Heart left ventricle (tissue), 16 donors: ENCODE data around the gene GLUL. TPM values are rescaled to one million over a fixed set of nuclear protein-coding genes. Genes with fewer than 3 reads are reported as not detected.

Experiments
- ATAC-seq, 4 donors: fragments of 200-7000 bp; cut with Tn5 transposase; one replicate each; pipeline ENCODE4 v1.9.1; 2020 to 2022; ENCODE audit warnings: moderate library complexity in 4 of 4, mild to moderate bottlenecking in 3 of 4, moderate number of reproducible peaks in 1 of 4
- DNase-seq, 5 donors: peaks; one replicate each; pipeline ENCODE4 v3.0.0-alpha.2; 2020
- H3K27ac ChIP-seq, 12 donors: fragments of 200-600 bp; sonication (generic) in 4 of 12; one replicate each; pipeline versions ENCODE4 v1.5.0 to v1.8.0; 2016 to 2022; ENCODE audit warnings: mild to moderate bottlenecking in 2 of 12
- H3K27me3 ChIP-seq, 9 donors: fragments of 200-600 bp; sonication (generic) in 2 of 9; one replicate each; pipeline versions ENCODE4 v1.5.1 to v1.8.0; 2016 to 2022; ENCODE audit warnings: mild to moderate bottlenecking in 3 of 9
- H3K36me3 ChIP-seq, 9 donors: fragments of 200-600 bp; sonication (generic) in 2 of 9; one replicate each; pipeline versions ENCODE4 v1.5.0 to v1.8.0; 2018 to 2022; ENCODE audit warnings: mild to moderate bottlenecking in 2 of 9
- H3K4me1 ChIP-seq, 12 donors: fragments of 200-600 bp; sonication (generic) in 4 of 12; one replicate each; pipeline versions ENCODE4 v1.5.0 to v1.8.0; 2016 to 2022; ENCODE audit warnings: mild to moderate bottlenecking in 3 of 12
- H3K4me3 ChIP-seq, 12 donors: fragments of 200-600 bp; sonication (generic) in 4 of 12; one replicate each; pipeline versions ENCODE4 v1.5.0 to v1.8.0; 2017 to 2022; ENCODE audit warnings: mild to moderate bottlenecking in 9 of 12, moderate library complexity in 4 of 12
- H3K9me3 ChIP-seq, 12 donors: fragments of 200-600 bp; sonication (generic) in 4 of 12; one replicate each; pipeline versions ENCODE4 v1.5.0 to v1.8.0; 2016 to 2022; ENCODE audit warnings: mild to moderate bottlenecking in 1 of 12
- POLR2A ChIP-seq, 2 donors: fragments of 450-650 bp; IDR thresholded peaks; one replicate each; pipeline ENCODE4 v1.6.1; 2017; ENCODE audit warnings: antibody characterized with exemption in 2 of 2, mild to moderate bottlenecking in 2 of 2, moderate library complexity in 2 of 2
- WGBS, 4 donors: extraction: QIAGEN DNeasy Blood & Tissue Kit in 2 of 4; methylation state at CpG; one replicate each; pipeline versions ENCODE4 v1.1.5 to v1.1.7; 2013 to 2018; 5-methylcytosine and 5-hydroxymethylcytosine counted together
- intact Hi-C, 10 donors: fragments of 100-400 bp; cut with DNase I; formaldehyde crosslinking; loops; one replicate each; pipeline versions ENCODE4 v1.11.1 to v1.14.2; 2022
- polyA plus RNA-seq, 2 donors: library from polyadenylated mRNA; stranded (reverse); fragments of 200-250 nt; gene quantifications; one replicate each; pipeline ENCODE4 v1.2.3, GENCODE V29; 2013
- total RNA-seq, 9 donors: library from RNA; depleted of rRNA in 2 of 9; stranded (reverse); fragments of >200 nt in 2 of 9; fragmentation: NEBNext Ultra II Directional in 3 of 9; extraction: Animal tissue kit (Norgen Biotek cat#: 25700) in 3 of 9; gene quantifications; one replicate each; pipeline versions ENCODE4 v1.1.0 to v1.2.4, GENCODE V29; 2016 to 2023
- TF ChIP-seq, protein P1 (sequence below), 12 donors: fragments of 200-600 bp; sonication (generic) in 4 of 12; IDR thresholded peaks; one replicate each; pipeline versions ENCODE4 v1.5.0 to v1.8.0; 2018 to 2022; ENCODE audit warnings: antibody characterized with exemption in 12 of 12, mild to moderate bottlenecking in 5 of 12
- donor health status: ischemic (EF 13 %, LVEDD 7.1; RV severe dilation, severe dysfunction).
- donor health status: healthy with polysubstance abuse.
- donor health status: DM: no; HTN: yes; CAD: no.
- donor health status: DM: no; HTN: no; CAD: no.
- donor health status: ischemic (EF 25% LVEDD 6.9; RV normal size, moderate dysfunction).
- donor health status: ischemic (EF 25% LVEDD 5.7; RV mildly dilated, moderate dysfunction).
- donor health status: healthy.
- donor health status: DM: yes; HTN: yes; CAD: no.
- donor health status: ischemic (EF 35%, LVEDD 5.7; RV mildly dilated, moderate dysfunction).
- donor health status: nonischemic (EF 11% LVEDD 7.7; RV severe dilation, severe dysfunction).
- donor health status: DM: yes; HTN: yes; CAD: no.
- donor health status: PGD.
- donor health status: ischemic (EF 29% LVEDD 5.4; RV normal size, mild dysfunction).
- donor health status: nonischemic (EF 23%, LVEDD 6.1; RV moderate dilation, normal function).

GLUL gene
- total and polyA plus RNA-seq, 11 donors: 92.6 to 1,145 (median 520) TPM

GRCh38 chr1:182408435-182409075 is 17.0 kb upstream of the GLUL start:
- H3K27me3 ChIP-seq: peaks cover 0 to 16% (median 0%) of the 10 kb centered on the region in 9 donors
- DNase-seq (no peak), ATAC-seq (peak in 1 of 4 donors; percentile 35)
- no peak overlapping the region for H3K4me3 ChIP-seq
- TF ChIP-seq POLR2A (IDR thresholded peaks at IDR 0.05): no peak
- TF ChIP-seq, protein P1, sequence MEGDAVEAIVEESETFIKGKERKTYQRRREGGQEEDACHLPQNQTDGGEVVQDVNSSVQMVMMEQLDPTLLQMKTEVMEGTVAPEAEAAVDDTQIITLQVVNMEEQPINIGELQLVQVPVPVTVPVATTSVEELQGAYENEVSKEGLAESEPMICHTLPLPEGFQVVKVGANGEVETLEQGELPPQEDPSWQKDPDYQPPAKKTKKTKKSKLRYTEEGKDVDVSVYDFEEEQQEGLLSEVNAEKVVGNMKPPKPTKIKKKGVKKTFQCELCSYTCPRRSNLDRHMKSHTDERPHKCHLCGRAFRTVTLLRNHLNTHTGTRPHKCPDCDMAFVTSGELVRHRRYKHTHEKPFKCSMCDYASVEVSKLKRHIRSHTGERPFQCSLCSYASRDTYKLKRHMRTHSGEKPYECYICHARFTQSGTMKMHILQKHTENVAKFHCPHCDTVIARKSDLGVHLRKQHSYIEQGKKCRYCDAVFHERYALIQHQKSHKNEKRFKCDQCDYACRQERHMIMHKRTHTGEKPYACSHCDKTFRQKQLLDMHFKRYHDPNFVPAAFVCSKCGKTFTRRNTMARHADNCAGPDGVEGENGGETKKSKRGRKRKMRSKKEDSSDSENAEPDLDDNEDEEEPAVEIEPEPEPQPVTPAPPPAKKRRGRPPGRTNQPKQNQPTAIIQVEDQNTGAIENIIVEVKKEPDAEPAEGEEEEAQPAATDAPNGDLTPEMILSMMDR (IDR thresholded peaks at IDR 0.05): no peak
- intact Hi-C loops: no loop called here
- H3K36me3 ChIP-seq: no peaks in the 10 kb centered on the region
- 69 to 82% (median 78%) methylated on average over 3 of the region's 3 CpGs for WGBS, 4 donors
- no peak overlapping the region for H3K27ac ChIP-seq
- H3K9me3 ChIP-seq: peaks cover 0 to 13% (median 0%) of the 10 kb centered on the region in 12 donors
- H3K4me1 ChIP-seq: peaks cover 0 to 10% (median 3%) of the 10 kb centered on the region in 12 donors

DNA sequence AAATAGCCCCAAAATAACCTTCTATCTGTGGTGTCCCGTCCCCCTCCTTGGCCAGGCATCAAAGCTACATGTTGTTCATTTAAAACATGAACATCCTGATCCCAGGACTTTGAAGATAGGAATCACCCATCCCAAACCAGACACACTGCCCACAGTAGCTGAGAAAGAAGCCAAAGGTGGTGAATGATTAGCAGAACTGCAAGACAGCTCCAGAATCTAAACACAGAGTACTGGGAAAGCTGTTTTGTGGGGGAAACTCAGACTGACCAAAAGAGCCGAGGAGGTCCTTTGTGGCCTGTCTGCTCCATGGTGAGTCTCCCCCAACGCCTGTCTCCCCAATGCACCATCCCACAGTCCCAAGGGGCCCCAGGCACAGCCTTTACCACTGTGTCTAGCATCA is 16.1 kb upstream of the GLUL start:
- ATAC-seq: no peak
- 47 to 72% (median 56%) methylated on average over 3 of the region's 3 CpGs for WGBS, 4 donors
- DNase-seq: no peak
- Histone ChIP-seq H3K4me1 (peaks cover 0 to 10% (median 3%) of the 10 kb centered on the region in 12 donors), H3K27ac (no peak overlapping the region), H3K9me3 (peaks cover 0 to 13% (median 0%) of the 10 kb centered on the region in 12 donors), H3K4me3 (no peak overlapping the region), H3K36me3 (no peaks in the 10 kb centered on the region), H3K27me3 (peaks cover 0 to 16% (median 0%) of the 10 kb centered on the region in 9 donors)
- intact Hi-C loops: no loop called here
- TF ChIP-seq POLR2A (IDR thresholded peaks at IDR 0.05): no peak
- TF ChIP-seq, protein P1 (IDR thresholded peaks at IDR 0.05): no peak

- H3K4me1 ChIP-seq: peaks cover 0 to 10% (median 2%) of the 10 kb centered on the region in 12 donors
- no peak overlapping the region for H3K4me3 ChIP-seq
- no peak for TF ChIP-seq POLR2A (IDR thresholded peaks at IDR 0.05)
- TF ChIP-seq, protein P1 (IDR thresholded peaks at IDR 0.05): no peak
- ATAC-seq (no peak), DNase-seq (no peak)
- intact Hi-C loops: no loop called here
- H3K27me3 ChIP-seq: peaks cover 0 to 16% (median 0%) of the 10 kb centered on the region in 9 donors
- no peak overlapping the region for H3K27ac ChIP-seq
- H3K36me3 ChIP-seq: no peaks in the 10 kb centered on the region
- H3K9me3 ChIP-seq: peaks cover 0 to 13% (median 0%) of the 10 kb centered on the region in 12 donors
- WGBS, 4 donors: 65 to 89% (median 77%) methylated on average over 1 of the region's 1 CpG
Observed at GRCh38 chr1:182406012-182406411, 14.4 kb upstream of the GLUL start.

GRCh38 chr1:182405578-182405977 is 14.0 kb upstream of the GLUL start:
- intact Hi-C loops: no loop called here
- DNase-seq: no peak

More at GRCh38 chr1:182405578-182405977, 14.0 kb upstream of the GLUL start:
- no peak for ATAC-seq
- peaks cover 0 to 13% (median 0%) of the 10 kb centered on the region in 12 donors for H3K9me3 ChIP-seq
- no peaks in the 10 kb centered on the region for H3K36me3 ChIP-seq
- peaks cover 0 to 16% (median 0%) of the 10 kb centered on the region in 9 donors for H3K27me3 ChIP-seq
- no peak overlapping the region for H3K27ac ChIP-seq
- TF ChIP-seq, protein P1 (IDR thresholded peaks at IDR 0.05): no peak
- TF ChIP-seq POLR2A (IDR thresholded peaks at IDR 0.05): no peak
- WGBS, 4 donors: 96 to 100% (median 98%) methylated on average over 1 of the region's 1 CpG
- no peak overlapping the region for H3K4me3 ChIP-seq
- peaks cover 0 to 6% (median 0%) of the 10 kb centered on the region in 12 donors for H3K4me1 ChIP-seq
